Heart left ventricle (tissue), 13 donors: ENCODE measurements around the gene OR2B2.

Experiments used
- POLR2A ChIP-seq, 2 donors: fragments of 450-650 bp; IDR thresholded peaks; one replicate each; pipeline ENCODE4 v1.6.1; 2017; ENCODE audit warnings: antibody characterized with exemption in 2 of 2, mild to moderate bottlenecking in 2 of 2, moderate library complexity in 2 of 2
- TF ChIP-seq, protein P1 (sequence below), 12 donors: fragments of 200-600 bp; sonication (generic) in 4 of 12; IDR thresholded peaks; one replicate each; pipeline versions ENCODE4 v1.5.0 to v1.8.0; 2018 to 2022; ENCODE audit warnings: antibody characterized with exemption in 12 of 12, mild to moderate bottlenecking in 5 of 12
- donor health status: ischemic (EF 13 %, LVEDD 7.1; RV severe dilation, severe dysfunction).
- donor health status: DM: no; HTN: yes; CAD: no.
- donor health status: DM: no; HTN: no; CAD: no.
- donor health status: ischemic (EF 25% LVEDD 6.9; RV normal size, moderate dysfunction).
- donor health status: ischemic (EF 25% LVEDD 5.7; RV mildly dilated, moderate dysfunction).
- donor health status: ischemic (EF 35%, LVEDD 5.7; RV mildly dilated, moderate dysfunction).
- donor health status: nonischemic (EF 11% LVEDD 7.7; RV severe dilation, severe dysfunction).
- donor health status: DM: yes; HTN: yes; CAD: no.
- donor health status: PGD.
- donor health status: ischemic (EF 29% LVEDD 5.4; RV normal size, mild dysfunction).
- donor health status: nonischemic (EF 23%, LVEDD 6.1; RV moderate dilation, normal function).

DNA sequence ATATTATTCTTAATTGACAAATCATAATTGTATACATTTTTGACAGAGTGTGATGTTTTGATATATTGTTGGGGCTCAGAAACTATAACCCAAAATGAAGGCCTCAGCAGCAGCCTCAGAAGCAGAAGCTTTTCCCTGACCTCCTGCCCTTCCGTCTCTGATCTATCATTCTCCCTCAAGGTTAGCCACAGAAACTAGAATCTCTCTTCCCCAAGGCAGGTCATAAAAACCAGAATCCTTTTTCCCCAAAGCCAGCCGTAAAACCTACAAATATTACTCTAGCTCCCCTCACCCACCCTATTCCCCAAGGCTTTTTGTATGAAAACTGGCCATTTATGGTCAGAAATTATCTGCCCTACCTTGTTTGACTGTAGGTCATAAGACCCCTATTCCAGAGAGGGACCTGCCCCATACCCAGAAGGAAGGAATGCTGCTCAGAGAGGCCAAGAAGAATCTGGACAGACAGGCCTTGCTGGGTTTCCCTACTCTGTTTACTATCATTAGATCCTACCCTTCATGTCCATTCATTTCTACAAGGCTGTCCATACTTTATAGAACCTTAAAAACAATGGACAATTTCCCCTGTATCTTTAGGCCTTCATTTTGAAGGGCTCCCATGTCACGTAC, 14.5 kb downstream of the OR2B2 start:
- no peak for TF ChIP-seq POLR2A (IDR thresholded peaks at IDR 0.05)
- TF ChIP-seq, protein P1, sequence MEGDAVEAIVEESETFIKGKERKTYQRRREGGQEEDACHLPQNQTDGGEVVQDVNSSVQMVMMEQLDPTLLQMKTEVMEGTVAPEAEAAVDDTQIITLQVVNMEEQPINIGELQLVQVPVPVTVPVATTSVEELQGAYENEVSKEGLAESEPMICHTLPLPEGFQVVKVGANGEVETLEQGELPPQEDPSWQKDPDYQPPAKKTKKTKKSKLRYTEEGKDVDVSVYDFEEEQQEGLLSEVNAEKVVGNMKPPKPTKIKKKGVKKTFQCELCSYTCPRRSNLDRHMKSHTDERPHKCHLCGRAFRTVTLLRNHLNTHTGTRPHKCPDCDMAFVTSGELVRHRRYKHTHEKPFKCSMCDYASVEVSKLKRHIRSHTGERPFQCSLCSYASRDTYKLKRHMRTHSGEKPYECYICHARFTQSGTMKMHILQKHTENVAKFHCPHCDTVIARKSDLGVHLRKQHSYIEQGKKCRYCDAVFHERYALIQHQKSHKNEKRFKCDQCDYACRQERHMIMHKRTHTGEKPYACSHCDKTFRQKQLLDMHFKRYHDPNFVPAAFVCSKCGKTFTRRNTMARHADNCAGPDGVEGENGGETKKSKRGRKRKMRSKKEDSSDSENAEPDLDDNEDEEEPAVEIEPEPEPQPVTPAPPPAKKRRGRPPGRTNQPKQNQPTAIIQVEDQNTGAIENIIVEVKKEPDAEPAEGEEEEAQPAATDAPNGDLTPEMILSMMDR (IDR thresholded peaks at IDR 0.05), result no peak
